ENCODE results near the gene THAP6. TPM values are rescaled to one million over a fixed set of nuclear protein-coding genes. Genes with fewer than 3 reads are reported as not detected.

THAP6 gene
- 27.6 and 30.0 TPM in 2 replicates for total RNA-seq (2022)
- percentile 77 among the genes with signal in this experiment for Bru-seq, nascent RNA
- BruChase-seq, experiment 1, labeled RNA remaining after a 6-hour chase = percentile 78 among the genes with signal in this experiment
- percentile 84 among the genes with signal in this experiment for BruChase-seq, experiment 2, labeled RNA remaining after a 2-hour chase
- long read RNA-seq, transcript THAP6-201 (5 exons, 3,549 nt) = major isoform, 62 of 87 reads
- long read RNA-seq, partial matches to known transcripts = 1 of 87 reads
- long read RNA-seq, other reads (novel, unspliced or antisense) = 17 of 87 reads

GRCh38 chr4:75514131-75514948 lies at the start of gene THAP6, which contains the start of gene RCHY1:
TSS of gene THAP6 (plus strand) at chr4:75514473. CDS start at chr4:75515453, 980 bp downstream.
TSS of gene RCHY1 (minus strand) at chr4:75514403. CDS start at chr4:75514286, 117 bp downstream.
- H3K27me3 Mint-ChIP-seq (ENCODE audit: insufficient read depth, unreplicated experiment) = no peaks in the 10 kb centered on the region
- POLR2A ChIA-PET = interaction anchor here (0.5 to 4.6 kb wide), 33 partner anchors 9 to 1643 kb away, joined by 3 to 66 read pairs (median 4); partner anchors contain the start of genes CCNG2, G3BP2, ODAPH and USO1
- intact Hi-C loops (cut with micrococcal nuclease) = no loop called here
- H3K9me3 Mint-ChIP-seq (ENCODE audit: unreplicated experiment) = no peaks in the 10 kb centered on the region
- CTCF ChIA-PET = interaction anchor here (0.6 to 1.2 kb wide), 8 partner anchors 12 to 720 kb away, joined by 3 to 4 read pairs (median 4); partner anchors contain the start of genes BTC and USO1
- BruUV-seq (replicated peaks) = TSS peak; percentile 62
- no peak within 1 kb of the TSS for H3K27ac Mint-ChIP-seq (ENCODE audit: low read depth, unreplicated experiment)
- H3K4me3 Mint-ChIP-seq (ENCODE audit: unreplicated experiment) = no peak within 1 kb of the TSS
- peaks cover 49% of the 10 kb centered on the region for H3K36me3 Mint-ChIP-seq (ENCODE audit: insufficient read depth, unreplicated experiment)
- no peak for TF ChIP-seq CTCF (IDR thresholded peaks at IDR 0.05; ENCODE audit: unreplicated experiment)
- H3K4me1 Mint-ChIP-seq (ENCODE audit: insufficient read depth, unreplicated experiment) = peaks cover 33% of the 10 kb centered on the region
- DNase-seq (ENCODE audit: unreplicated experiment) = peak; percentile 98

- ChIA-PET CTCF (interaction anchor here (0.5 to 0.9 kb wide), 2 partner anchors 41 to 648 kb away, joined by 3 read pairs; no protein-coding TSS in a partner anchor), POLR2A (no interaction called here)
- BruUV-seq (replicated peaks) = no TSS peak
- no peak for DNase-seq (ENCODE audit: unreplicated experiment)
- Mint-ChIP-seq H3K36me3 (ENCODE audit: insufficient read depth, unreplicated experiment) (peaks cover 36% of the 10 kb centered on the region), H3K27ac (ENCODE audit: low read depth, unreplicated experiment) (no peak overlapping the region), H3K27me3 (ENCODE audit: insufficient read depth, unreplicated experiment) (no peaks in the 10 kb centered on the region), H3K4me1 (ENCODE audit: insufficient read depth, unreplicated experiment) (peaks cover 4% of the 10 kb centered on the region), H3K9me3 (ENCODE audit: unreplicated experiment) (no peaks in the 10 kb centered on the region), H3K4me3 (ENCODE audit: unreplicated experiment) (no peak overlapping the region)
- TF ChIP-seq CTCF (IDR thresholded peaks at IDR 0.05; ENCODE audit: unreplicated experiment) = no peak
- intact Hi-C loops (cut with micrococcal nuclease) = loop anchor here (10.0 kb wide), 1 partner anchor 595 kb away; no protein-coding TSS in a partner anchor
Observed at GRCh38 chr4:75469896-75470295, 44.4 kb upstream of the THAP6 start.

- no peak overlapping the region for H3K27ac Mint-ChIP-seq (ENCODE audit: low read depth, unreplicated experiment)
- no peak for TF ChIP-seq CTCF (IDR thresholded peaks at IDR 0.05; ENCODE audit: unreplicated experiment)
Observed at GRCh38 chr4:75470738-75471137, 43.5 kb upstream of the THAP6 start.

GRCh38 chr4:75477201-75477600 lies 37.1 kb upstream of the THAP6 start:
- Mint-ChIP-seq H3K9me3 (ENCODE audit: unreplicated experiment) (peaks cover 7% of the 10 kb centered on the region), H3K4me1 (ENCODE audit: insufficient read depth, unreplicated experiment) (peaks cover 14% of the 10 kb centered on the region), H3K4me3 (ENCODE audit: unreplicated experiment) (no peak overlapping the region), H3K27me3 (ENCODE audit: insufficient read depth, unreplicated experiment) (no peaks in the 10 kb centered on the region), H3K36me3 (ENCODE audit: insufficient read depth, unreplicated experiment) (peaks cover 83% of the 10 kb centered on the region), H3K27ac (ENCODE audit: low read depth, unreplicated experiment) (peak overlapping the region; percentile 31)
- CTCF ChIA-PET = no interaction called here
- intact Hi-C loops (cut with micrococcal nuclease) = no loop called here
- peak; percentile 90 for DNase-seq (ENCODE audit: unreplicated experiment)
- BruUV-seq (replicated peaks) = no TSS peak
- no peak for TF ChIP-seq CTCF (IDR thresholded peaks at IDR 0.05; ENCODE audit: unreplicated experiment)
- POLR2A ChIA-PET = interaction anchor here (1.2 kb wide), 1 partner anchor 37 kb away, joined by 5 read pairs; the partner anchor contains the start of genes RCHY1 and THAP6

More at GRCh38 chr4:75470738-75471137, 43.5 kb upstream of the THAP6 start:
- intact Hi-C loops (cut with micrococcal nuclease) = no loop called here
- Mint-ChIP-seq H3K4me1 (ENCODE audit: insufficient read depth, unreplicated experiment) (peaks cover 4% of the 10 kb centered on the region), H3K9me3 (ENCODE audit: unreplicated experiment) (no peaks in the 10 kb centered on the region), H3K27me3 (ENCODE audit: insufficient read depth, unreplicated experiment) (no peaks in the 10 kb centered on the region), H3K4me3 (ENCODE audit: unreplicated experiment) (no peak overlapping the region), H3K36me3 (ENCODE audit: insufficient read depth, unreplicated experiment) (peaks cover 39% of the 10 kb centered on the region)
- BruUV-seq (replicated peaks) = no TSS peak
- POLR2A ChIA-PET = no interaction called here
- CTCF ChIA-PET = interaction anchor here (0.7 kb wide), 1 partner anchor 8 kb away, joined by 3 read pairs; no protein-coding TSS in a partner anchor
- DNase-seq (ENCODE audit: unreplicated experiment) = peak; percentile 28
